T-helper 1 cell treated with Interleukin-12 subunit alpha and Interleukin-12 subunit beta and Interleukin-4 antibody, amounts not matched to agents 30 μg/mL and 1 μg/mL, for 36 hours (primary cell): ENCODE data around the gene ZNF236.

Experiments
- H3K27ac Mint-ChIP-seq: one replicate; pipeline ENCODE4 v1.8.0; 2021; ENCODE audit warnings: mild to moderate bottlenecking, mixed read lengths
- H3K27me3 Mint-ChIP-seq: one replicate; pipeline ENCODE4 v1.8.0; 2021; ENCODE audit warnings: low read depth, mixed read lengths
- H3K36me3 Mint-ChIP-seq: one replicate; pipeline ENCODE4 v1.8.0; 2021; ENCODE audit warnings: low read depth, mixed read lengths
- H3K4me1 Mint-ChIP-seq: one replicate; pipeline ENCODE4 v1.8.0; 2021; ENCODE audit warnings: low read depth, mixed read lengths
- H3K4me3 Mint-ChIP-seq: one replicate; pipeline ENCODE4 v1.8.0; 2021; ENCODE audit warnings: mild to moderate bottlenecking, moderate library complexity, mixed read lengths
- H3K9me3 Mint-ChIP-seq: one replicate; pipeline ENCODE4 v1.8.0; 2021; ENCODE audit warnings: mixed read lengths

ZNF236 gene

GRCh38 chr18:76895498-76895897, 73.1 kb downstream of the ZNF236 start:
- H3K4me3 Mint-ChIP-seq: no peak overlapping the region
- no peaks in the 10 kb centered on the region for H3K9me3 Mint-ChIP-seq
- peaks cover 40% of the 10 kb centered on the region for H3K36me3 Mint-ChIP-seq
- no peaks in the 10 kb centered on the region for H3K27me3 Mint-ChIP-seq
- no peaks in the 10 kb centered on the region for H3K4me1 Mint-ChIP-seq
- no peak overlapping the region for H3K27ac Mint-ChIP-seq

- H3K4me3 Mint-ChIP-seq: no peak overlapping the region
- no peak overlapping the region for H3K27ac Mint-ChIP-seq
- no peaks in the 10 kb centered on the region for H3K27me3 Mint-ChIP-seq
- no peaks in the 10 kb centered on the region for H3K4me1 Mint-ChIP-seq
- peaks cover 43% of the 10 kb centered on the region for H3K36me3 Mint-ChIP-seq
- H3K9me3 Mint-ChIP-seq: no peaks in the 10 kb centered on the region
Measured at GRCh38 chr18:76896677-76897076, 74.3 kb downstream of the ZNF236 start.

- Mint-ChIP-seq H3K36me3 (peaks cover 46% of the 10 kb centered on the region), H3K27me3 (no peaks in the 10 kb centered on the region), H3K27ac (no peak overlapping the region), H3K4me3 (no peak overlapping the region), H3K9me3 (no peaks in the 10 kb centered on the region), H3K4me1 (no peaks in the 10 kb centered on the region)
Measured at GRCh38 chr18:76897257-76897656, 74.9 kb downstream of the ZNF236 start.

GRCh38 chr18:76903386-76903785, 81.0 kb downstream of the ZNF236 start:
- H3K36me3 Mint-ChIP-seq: peaks cover 30% of the 10 kb centered on the region
- H3K9me3 Mint-ChIP-seq: no peaks in the 10 kb centered on the region
- H3K4me3 Mint-ChIP-seq: no peak overlapping the region
- no peak overlapping the region for H3K27ac Mint-ChIP-seq
- H3K4me1 Mint-ChIP-seq: no peaks in the 10 kb centered on the region
- no peaks in the 10 kb centered on the region for H3K27me3 Mint-ChIP-seq

GRCh38 chr18:76905821-76906220, 83.5 kb downstream of the ZNF236 start:
- Mint-ChIP-seq H3K36me3 (peaks cover 27% of the 10 kb centered on the region), H3K27me3 (no peaks in the 10 kb centered on the region), H3K9me3 (no peaks in the 10 kb centered on the region), H3K4me3 (no peak overlapping the region), H3K27ac (no peak overlapping the region), H3K4me1 (no peaks in the 10 kb centered on the region)

GRCh38 chr18:76908277-76908676, 85.9 kb downstream of the ZNF236 start:
- peaks cover 20% of the 10 kb centered on the region for H3K36me3 Mint-ChIP-seq

GRCh38 chr18:76909439-76909838, 87.1 kb downstream of the ZNF236 start:
- Mint-ChIP-seq H3K36me3 (peaks cover 23% of the 10 kb centered on the region), H3K9me3 (no peaks in the 10 kb centered on the region), H3K4me1 (no peaks in the 10 kb centered on the region), H3K27me3 (no peaks in the 10 kb centered on the region), H3K27ac (no peak overlapping the region), H3K4me3 (no peak overlapping the region)

More at GRCh38 chr18:76908277-76908676, 85.9 kb downstream of the ZNF236 start:
- Mint-ChIP-seq H3K4me3 (no peak overlapping the region), H3K4me1 (no peaks in the 10 kb centered on the region), H3K27me3 (no peaks in the 10 kb centered on the region), H3K27ac (no peak overlapping the region), H3K9me3 (no peaks in the 10 kb centered on the region)

GRCh38 chr18:76911440-76911839, 89.1 kb downstream of the ZNF236 start:
- Mint-ChIP-seq H3K9me3 (no peaks in the 10 kb centered on the region), H3K36me3 (peaks cover 32% of the 10 kb centered on the region)

GRCh38 chr18:76913583-76913982, 91.2 kb downstream of the ZNF236 start:
- Mint-ChIP-seq H3K27me3 (no peaks in the 10 kb centered on the region), H3K27ac (no peak overlapping the region), H3K9me3 (no peaks in the 10 kb centered on the region), H3K36me3 (peaks cover 28% of the 10 kb centered on the region), H3K4me3 (no peak overlapping the region), H3K4me1 (no peaks in the 10 kb centered on the region)

More at GRCh38 chr18:76911440-76911839, 89.1 kb downstream of the ZNF236 start:
- no peak overlapping the region for H3K4me3 Mint-ChIP-seq
- no peaks in the 10 kb centered on the region for H3K27me3 Mint-ChIP-seq
- no peak overlapping the region for H3K27ac Mint-ChIP-seq
- H3K4me1 Mint-ChIP-seq: no peaks in the 10 kb centered on the region

GRCh38 chr18:76914314-76914713, 92.0 kb downstream of the ZNF236 start:
- Mint-ChIP-seq H3K27me3 (no peaks in the 10 kb centered on the region), H3K4me1 (no peaks in the 10 kb centered on the region), H3K9me3 (no peaks in the 10 kb centered on the region), H3K4me3 (no peak overlapping the region), H3K27ac (no peak overlapping the region), H3K36me3 (peaks cover 27% of the 10 kb centered on the region)

GRCh38 chr18:76914796-76915195, 92.4 kb downstream of the ZNF236 start:
- Mint-ChIP-seq H3K4me1 (no peaks in the 10 kb centered on the region), H3K36me3 (peaks cover 30% of the 10 kb centered on the region), H3K27me3 (no peaks in the 10 kb centered on the region), H3K27ac (no peak overlapping the region), H3K4me3 (no peak overlapping the region), H3K9me3 (no peaks in the 10 kb centered on the region)

- Mint-ChIP-seq H3K4me3 (no peak overlapping the region), H3K27me3 (no peaks in the 10 kb centered on the region), H3K36me3 (peaks cover 31% of the 10 kb centered on the region), H3K9me3 (no peaks in the 10 kb centered on the region), H3K27ac (no peak overlapping the region), H3K4me1 (no peaks in the 10 kb centered on the region)
Measured at GRCh38 chr18:76915456-76915855, 93.1 kb downstream of the ZNF236 start.

GRCh38 chr18:76920974-76921373, 98.6 kb downstream of the ZNF236 start:
- Mint-ChIP-seq H3K9me3 (no peaks in the 10 kb centered on the region), H3K36me3 (peaks cover 41% of the 10 kb centered on the region), H3K27ac (no peak overlapping the region), H3K4me1 (peaks cover 7% of the 10 kb centered on the region), H3K27me3 (no peaks in the 10 kb centered on the region), H3K4me3 (no peak overlapping the region)

- Mint-ChIP-seq H3K4me1 (peaks cover 7% of the 10 kb centered on the region), H3K36me3 (peaks cover 42% of the 10 kb centered on the region), H3K4me3 (no peak overlapping the region), H3K9me3 (no peaks in the 10 kb centered on the region), H3K27ac (no peak overlapping the region), H3K27me3 (no peaks in the 10 kb centered on the region)
Measured at GRCh38 chr18:76922107-76922506, 99.8 kb downstream of the ZNF236 start.

- no peaks in the 10 kb centered on the region for H3K27me3 Mint-ChIP-seq
- peaks cover 44% of the 10 kb centered on the region for H3K36me3 Mint-ChIP-seq
- H3K27ac Mint-ChIP-seq: no peak overlapping the region
- H3K4me3 Mint-ChIP-seq: no peak overlapping the region
- no peaks in the 10 kb centered on the region for H3K9me3 Mint-ChIP-seq
- H3K4me1 Mint-ChIP-seq: peaks cover 8% of the 10 kb centered on the region
Measured at GRCh38 chr18:76923485-76924085, 101.2 kb downstream of the ZNF236 start.

GRCh38 chr18:76925501-76925900, 103.1 kb downstream of the ZNF236 start:
- Mint-ChIP-seq H3K36me3 (peaks cover 42% of the 10 kb centered on the region), H3K9me3 (no peaks in the 10 kb centered on the region), H3K4me1 (peaks cover 16% of the 10 kb centered on the region), H3K27ac (no peak overlapping the region), H3K27me3 (no peaks in the 10 kb centered on the region), H3K4me3 (no peak overlapping the region)
